ENCODE measurements around the gene SLC9A2.

DNA sequence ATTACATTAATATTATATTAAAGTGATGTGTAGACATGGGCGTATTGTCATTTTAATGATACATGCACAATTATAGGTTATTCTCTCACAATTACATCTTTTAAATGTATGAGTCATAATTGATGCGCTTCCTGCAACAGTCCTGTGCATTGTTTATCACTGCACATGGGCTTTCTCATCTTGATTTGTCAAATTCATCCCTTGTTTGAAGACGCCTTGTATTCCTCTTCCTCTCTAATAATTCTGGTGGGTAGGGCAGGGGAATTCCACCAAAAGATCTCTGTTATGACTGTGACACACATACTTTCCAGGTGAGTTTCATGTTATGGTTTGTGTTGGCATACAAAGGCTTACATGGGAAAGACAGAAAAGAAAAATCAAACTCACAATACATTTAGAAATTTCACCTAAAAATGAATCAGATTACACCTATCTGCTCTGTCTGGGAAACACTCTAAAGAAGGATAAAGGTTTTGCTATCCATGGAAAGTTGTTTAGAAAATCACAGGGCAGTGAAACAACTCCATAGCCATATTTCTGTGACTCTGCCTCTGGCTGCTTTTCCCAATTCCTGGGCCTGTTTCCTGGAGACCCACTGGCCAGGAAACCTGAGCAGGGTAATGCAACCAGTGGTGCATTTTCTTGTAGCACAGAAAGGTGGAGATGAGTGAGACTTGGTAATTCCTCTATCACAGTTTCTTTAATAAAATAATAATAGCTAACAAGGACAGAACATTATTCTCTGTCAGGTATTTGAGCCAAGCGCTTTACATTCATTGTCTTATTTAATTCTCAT, 13.2 kb downstream of the SLC9A2 start:
- TF ChIP-seq, protein P1, sequence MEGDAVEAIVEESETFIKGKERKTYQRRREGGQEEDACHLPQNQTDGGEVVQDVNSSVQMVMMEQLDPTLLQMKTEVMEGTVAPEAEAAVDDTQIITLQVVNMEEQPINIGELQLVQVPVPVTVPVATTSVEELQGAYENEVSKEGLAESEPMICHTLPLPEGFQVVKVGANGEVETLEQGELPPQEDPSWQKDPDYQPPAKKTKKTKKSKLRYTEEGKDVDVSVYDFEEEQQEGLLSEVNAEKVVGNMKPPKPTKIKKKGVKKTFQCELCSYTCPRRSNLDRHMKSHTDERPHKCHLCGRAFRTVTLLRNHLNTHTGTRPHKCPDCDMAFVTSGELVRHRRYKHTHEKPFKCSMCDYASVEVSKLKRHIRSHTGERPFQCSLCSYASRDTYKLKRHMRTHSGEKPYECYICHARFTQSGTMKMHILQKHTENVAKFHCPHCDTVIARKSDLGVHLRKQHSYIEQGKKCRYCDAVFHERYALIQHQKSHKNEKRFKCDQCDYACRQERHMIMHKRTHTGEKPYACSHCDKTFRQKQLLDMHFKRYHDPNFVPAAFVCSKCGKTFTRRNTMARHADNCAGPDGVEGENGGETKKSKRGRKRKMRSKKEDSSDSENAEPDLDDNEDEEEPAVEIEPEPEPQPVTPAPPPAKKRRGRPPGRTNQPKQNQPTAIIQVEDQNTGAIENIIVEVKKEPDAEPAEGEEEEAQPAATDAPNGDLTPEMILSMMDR (IDR thresholded peaks at IDR 0.05): no peak
- no peak for TF ChIP-seq POLR2A (IDR thresholded peaks at IDR 0.05)

Data from Peyer's patch (tissue), 4 donors.